NCI-H1048 (cell line): Measurements from ENCODE around the gene ADGRD2.

Experiments
- DNase-seq: peaks from one replicate; lab custom pipeline; 2025; lab: John Stamatoyannopoulos, UW

Gene ADGRD2

GRCh38 chr9:124438091-124438490 lies 12.2 kb upstream of the ADGRD2 start:
- DNase-seq = no peak

- no peak for DNase-seq
These were observed 11.2 kb upstream of the ADGRD2 start for GRCh38 chr9:124439086-124439485.

- no peak for DNase-seq
These were observed 10.5 kb upstream of the ADGRD2 start for GRCh38 chr9:124439686-124440243.

- no peak for DNase-seq
These were observed 9.5 kb upstream of the ADGRD2 start for GRCh38 chr9:124440786-124441185.

GRCh38 chr9:124441291-124441690 lies 9.0 kb upstream of the ADGRD2 start:
- no peak for DNase-seq

GRCh38 chr9:124442379-124442778 lies 7.9 kb upstream of the ADGRD2 start:
- no peak for DNase-seq

GRCh38 chr9:124442826-124443225 lies 7.4 kb upstream of the ADGRD2 start:
- DNase-seq = no peak

- no peak for DNase-seq
These were observed 6.6 kb upstream of the ADGRD2 start for GRCh38 chr9:124443625-124444024.

GRCh38 chr9:124444166-124444565 lies 6.1 kb upstream of the ADGRD2 start:
- DNase-seq = no peak

- DNase-seq = no peak
These were observed 3.0 kb upstream of the ADGRD2 start for GRCh38 chr9:124447297-124447661.

- no peak for DNase-seq
These were observed 2.2 kb upstream of the ADGRD2 start for GRCh38 chr9:124448019-124448418.

- no peak for DNase-seq
These were observed 685 bp upstream of the ADGRD2 start for GRCh38 chr9:124449381-124450151.

- DNase-seq = no peak
These were observed 845 bp downstream of the ADGRD2 start for GRCh38 chr9:124450931-124451661.

- no peak for DNase-seq
These were observed 2.1 kb downstream of the ADGRD2 start for GRCh38 chr9:124452326-124452725.

- no peak for DNase-seq
These were observed 2.8 kb downstream of the ADGRD2 start for GRCh38 chr9:124452841-124453585.

- peak; percentile 20 for DNase-seq
These were observed 3.4 kb downstream of the ADGRD2 start for GRCh38 chr9:124453586-124454191.

- DNase-seq = no peak
These were observed 4.0 kb downstream of the ADGRD2 start for GRCh38 chr9:124454296-124454695.

- no peak for DNase-seq
These were observed 4.7 kb downstream of the ADGRD2 start for GRCh38 chr9:124454791-124455443.

- DNase-seq = no peak
These were observed 5.6 kb downstream of the ADGRD2 start for GRCh38 chr9:124455820-124456219.

- DNase-seq = no peak
These were observed 6.3 kb downstream of the ADGRD2 start for GRCh38 chr9:124456341-124457078.
